ENCODE results near the gene USP6NL.

Gene USP6NL

DNA sequence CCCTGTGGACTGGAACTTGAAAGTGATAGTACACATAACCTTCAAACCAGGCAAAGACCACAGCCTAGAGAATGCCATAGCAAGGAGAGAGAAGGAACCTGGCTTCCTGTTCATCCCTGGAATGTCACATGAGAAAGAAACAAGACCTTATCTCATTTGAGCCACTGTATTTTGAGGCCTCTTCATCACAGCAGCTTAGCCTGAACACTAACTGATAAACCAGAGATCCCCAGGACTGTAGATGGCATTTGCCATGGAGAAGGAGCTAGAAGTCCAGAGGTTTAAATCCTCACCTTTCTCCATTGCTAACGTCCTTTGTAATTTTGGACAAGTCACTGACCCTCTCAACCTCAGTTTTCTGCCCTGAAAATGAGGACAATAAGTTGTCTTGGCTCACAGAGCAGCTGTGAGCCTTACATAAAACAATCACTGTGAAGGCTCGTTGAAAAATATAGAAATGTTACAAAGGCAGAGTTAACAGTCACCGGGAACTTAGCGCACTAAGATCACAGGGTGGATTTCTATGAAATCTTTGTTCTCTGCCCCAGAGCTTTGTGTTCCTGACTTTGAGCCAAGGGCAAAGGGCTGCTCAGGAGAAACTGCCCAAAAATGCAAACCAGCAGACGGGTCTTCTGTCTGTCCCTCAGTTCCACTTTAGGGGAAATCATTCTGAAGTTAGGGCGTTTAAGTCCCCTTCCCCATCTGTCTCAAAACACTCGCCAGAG lies 197.0 kb downstream of the USP6NL start:
- DNase-seq, result no peak

DNA sequence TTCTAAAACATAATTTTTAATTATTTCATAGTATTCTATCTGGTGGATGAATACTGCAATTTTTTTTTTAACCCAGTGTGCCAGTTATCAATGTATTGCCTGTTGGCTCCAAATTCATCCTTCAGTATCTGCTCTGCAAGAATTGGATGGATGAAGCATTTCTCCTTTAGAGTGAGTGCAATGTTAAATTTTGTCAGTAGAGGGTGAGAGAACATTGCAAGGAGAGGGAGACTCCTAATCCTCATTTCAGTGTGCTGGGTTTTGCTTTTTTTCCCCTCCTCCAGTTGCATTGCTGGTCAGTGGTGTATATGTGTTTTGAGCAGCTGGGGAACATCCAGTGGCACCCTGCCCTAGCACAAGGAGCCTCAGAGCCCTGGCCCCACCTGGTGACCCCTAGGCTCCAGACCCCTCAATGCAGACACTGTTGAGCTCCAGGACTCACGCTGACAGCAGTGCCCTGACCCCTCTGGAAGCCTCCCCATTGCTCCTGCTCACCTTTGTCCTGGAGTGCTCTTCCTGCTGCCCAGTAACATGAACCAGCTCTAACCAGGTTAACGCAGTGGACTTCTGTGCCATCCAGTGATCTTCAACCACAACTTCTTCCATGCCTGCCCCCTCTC lies 199.4 kb downstream of the USP6NL start:
- no peak for DNase-seq

DNA sequence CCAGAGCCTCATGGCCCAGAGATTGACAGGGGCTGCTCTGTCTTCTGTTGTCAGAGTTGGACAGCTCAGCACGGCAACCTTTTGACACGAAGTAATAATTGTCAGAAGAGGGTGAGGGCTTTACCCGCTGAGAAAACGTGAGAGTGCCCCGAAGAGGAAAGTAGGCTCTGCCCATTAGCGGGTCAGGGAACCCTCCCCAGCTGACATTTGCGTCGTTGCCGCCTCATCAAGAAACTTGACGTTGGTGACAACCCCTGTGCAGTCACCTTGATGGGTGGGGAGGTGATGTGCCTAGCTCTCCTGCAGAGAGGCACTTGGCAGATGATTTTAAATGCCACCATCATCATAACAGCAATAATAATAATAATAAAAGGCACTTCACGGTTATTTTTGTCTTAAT lies 202.1 kb downstream of the USP6NL start:
- DNase-seq, result no peak

DNA sequence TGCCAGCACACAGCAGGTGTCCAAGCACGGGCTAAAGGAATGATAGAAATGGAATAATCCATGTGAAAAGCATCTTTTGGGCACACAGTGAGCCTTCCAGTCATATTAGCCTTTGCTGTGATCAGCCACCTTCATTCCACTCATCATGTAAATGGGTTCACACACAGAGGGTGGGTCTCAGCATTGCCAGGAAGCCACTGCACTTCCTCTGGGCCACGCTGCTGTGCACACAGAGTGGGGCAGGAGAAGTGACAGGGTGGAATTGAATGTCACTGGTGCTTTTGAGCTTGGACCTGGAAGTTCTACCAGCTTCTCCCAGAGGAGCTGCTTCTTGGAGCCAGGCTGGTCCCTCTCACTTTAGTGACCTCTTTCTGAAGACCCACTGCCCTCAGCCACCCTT lies 203.5 kb downstream of the USP6NL start:
- no peak for DNase-seq

DNA sequence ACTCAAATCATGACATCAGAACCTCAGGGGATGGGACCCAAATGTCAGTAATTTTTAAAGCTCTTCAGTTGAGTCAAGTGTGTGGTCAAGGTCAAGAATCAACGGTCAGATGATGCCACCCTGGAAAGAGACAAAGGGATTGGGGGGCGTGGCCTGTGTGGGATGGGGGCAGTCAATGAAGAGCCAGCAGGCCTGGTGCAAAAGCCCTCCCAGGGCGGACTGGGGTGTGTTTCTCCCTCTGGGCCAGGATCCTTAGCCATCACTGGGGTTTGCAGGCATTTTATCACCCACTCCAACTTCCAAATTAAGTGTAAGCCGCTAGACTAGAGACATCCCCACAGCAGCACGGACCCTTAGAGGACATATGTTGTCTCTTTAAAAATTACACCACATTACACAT lies 204.7 kb downstream of the USP6NL start:
- no peak for DNase-seq

DNA sequence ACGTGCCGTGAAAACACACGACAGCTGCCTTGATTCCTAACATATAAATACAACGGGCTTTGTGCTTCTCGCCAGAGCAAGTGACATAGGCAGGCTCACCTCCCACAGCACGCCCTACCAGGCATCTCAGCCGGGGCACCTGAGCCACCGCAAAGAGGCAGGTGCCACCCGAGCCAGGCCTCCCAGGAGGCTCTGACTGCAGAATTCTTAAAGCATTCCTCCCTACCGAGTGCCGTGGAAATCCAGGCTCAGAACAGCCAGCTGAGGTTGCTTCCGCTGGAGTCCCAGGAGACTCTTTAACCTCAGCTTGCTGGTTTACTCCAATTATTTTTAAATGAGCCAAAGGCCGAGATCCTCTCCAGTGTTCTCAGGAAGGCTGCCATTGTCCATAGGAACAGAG lies 206.5 kb downstream of the USP6NL start:
- no peak for DNase-seq

Measured in right kidney (tissue), 1 donor.